Measurements from ENCODE around the gene RFTN1. TPM values are rescaled to one million over a fixed set of nuclear protein-coding genes. Genes with fewer than 3 reads are reported as not detected.

Gene RFTN1
- total RNA-seq, 1 donor from 2014 or later, result 0.92 TPM

DNA sequence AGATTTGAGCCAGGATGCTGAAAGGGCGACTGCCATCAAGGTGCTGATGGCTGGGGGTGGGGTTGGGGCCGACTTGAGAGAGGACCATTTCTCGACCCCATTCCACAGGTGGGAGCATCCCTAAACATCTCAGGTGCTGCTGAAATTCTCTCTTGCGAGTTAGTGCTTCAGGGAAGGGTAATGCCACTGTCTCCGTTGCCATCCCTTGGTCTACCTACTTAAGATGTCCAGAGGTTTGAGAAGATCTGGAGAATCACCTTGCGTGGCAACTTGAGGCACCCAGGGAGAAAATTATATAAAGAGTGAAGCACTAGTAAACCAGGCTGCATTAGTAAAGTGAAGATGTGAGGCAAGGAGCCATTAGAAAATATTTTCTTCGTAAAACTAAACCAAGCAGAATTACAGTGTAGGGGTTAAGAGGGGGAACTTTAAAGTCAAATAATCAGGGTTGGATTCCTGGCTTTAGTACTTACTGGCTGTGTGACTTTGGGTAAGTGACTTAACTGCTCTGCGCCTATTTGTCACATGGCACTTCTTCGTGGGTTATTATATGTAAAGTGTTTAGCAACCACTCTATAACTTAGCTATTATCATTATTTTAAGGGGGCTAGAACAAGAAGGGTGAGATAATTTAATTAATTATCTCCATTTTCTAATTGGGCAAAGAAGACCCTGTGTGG lies 662 bp upstream of the RFTN1 start:
- H3K27me3 Mint-ChIP-seq (ENCODE audit: insufficient read depth, low read depth), result peaks cover 30% of the 10 kb centered on the region
- H3K36me3 Mint-ChIP-seq, result no peaks in the 10 kb centered on the region

DNA sequence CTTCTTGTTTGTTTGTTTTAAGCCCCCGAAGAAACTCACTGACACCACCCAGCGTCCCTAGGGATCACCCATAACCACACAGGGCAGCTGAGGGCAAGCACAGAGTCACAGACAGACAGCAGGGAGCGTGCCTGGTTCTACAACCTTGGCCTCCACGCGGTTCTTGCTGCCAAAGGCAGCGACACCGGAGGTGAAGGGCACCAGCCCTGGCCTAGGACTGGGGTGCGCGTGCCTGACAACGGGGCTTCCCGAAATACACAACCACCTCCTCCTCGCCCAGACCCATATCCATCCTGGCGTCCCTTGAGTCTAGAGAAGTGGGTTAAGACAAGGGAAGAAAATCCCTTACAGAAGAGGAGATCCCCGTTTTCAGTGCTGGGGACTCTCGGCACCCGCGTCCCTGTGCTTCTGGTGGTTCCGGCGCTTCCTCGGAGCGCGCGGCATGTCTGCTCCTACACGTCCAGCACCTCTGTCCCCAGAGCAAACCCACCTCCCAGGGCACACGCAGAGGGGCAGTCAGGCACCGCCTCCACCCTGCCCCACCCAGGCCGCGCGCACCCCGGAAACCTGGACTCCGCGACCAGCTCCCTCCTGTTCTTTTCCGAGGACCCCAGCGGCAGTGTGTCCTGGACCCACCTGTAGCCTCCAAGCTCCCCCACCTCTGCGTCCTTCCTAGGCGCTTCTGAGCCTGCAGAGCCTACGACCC lies 911 bp downstream of the RFTN1 start:
- Histone ChIP-seq H3F3A (ENCODE audit: low read depth) (peaks cover 9% of the 10 kb centered on the region), H3K9me3 (ENCODE audit: low read depth) (no peaks in the 10 kb centered on the region), H4K20me1 (ENCODE audit: low read depth) (no peaks in the 10 kb centered on the region), H3K4me1 (peaks cover 21% of the 10 kb centered on the region), H3K27me3 (peaks cover 61% of the 10 kb centered on the region), H3K79me2 (ENCODE audit: low read depth) (no peaks in the 10 kb centered on the region), H3K36me3 (no peaks in the 10 kb centered on the region), H3K9ac (no peak overlapping the region), H3K4me3 (peak overlapping the region; percentile 78), H2AFZ (replicated peaks) (peak overlapping the region; percentile 99), H3K27ac (no peak overlapping the region), H3K4me2 (peak overlapping the region; percentile 99)
- peak overlapping the region; percentile 86 for H3K4me3 Mint-ChIP-seq
- peak; percentile 32 for DNase-seq (ENCODE audit: low spot score)
- H3K27ac Mint-ChIP-seq, result no peak overlapping the region
- H3K9me3 Mint-ChIP-seq, result peaks cover 1% of the 10 kb centered on the region
- H3K27me3 Mint-ChIP-seq (ENCODE audit: insufficient read depth, low read depth), result peaks cover 31% of the 10 kb centered on the region
- peaks cover 48% of the 10 kb centered on the region for H3K4me1 Mint-ChIP-seq
- no peaks in the 10 kb centered on the region for H3K36me3 Mint-ChIP-seq
- TF ChIP-seq EZH2phosphoT487 (IDR thresholded peaks at IDR 0.05) (peak; percentile 59), EZH2 (IDR thresholded peaks at IDR 0.05) (no peak)

More for the DNA sequence above, 662 bp upstream of the RFTN1 start:
- Histone ChIP-seq H3F3A (ENCODE audit: low read depth) (peaks cover 9% of the 10 kb centered on the region), H3K27me3 (peaks cover 59% of the 10 kb centered on the region), H3K4me1 (peaks cover 21% of the 10 kb centered on the region), H3K9ac (no peak overlapping the region), H3K9me3 (ENCODE audit: low read depth) (no peaks in the 10 kb centered on the region), H3K79me2 (ENCODE audit: low read depth) (no peaks in the 10 kb centered on the region), H3K4me2 (peak overlapping the region; percentile 99), H3K27ac (no peak overlapping the region), H3K4me3 (peak overlapping the region; percentile 78), H3K36me3 (no peaks in the 10 kb centered on the region), H2AFZ (replicated peaks) (peak overlapping the region; percentile 99), H4K20me1 (ENCODE audit: low read depth) (no peaks in the 10 kb centered on the region)
- H3K27ac Mint-ChIP-seq, result no peak overlapping the region
- H3K4me1 Mint-ChIP-seq, result peaks cover 39% of the 10 kb centered on the region
- TF ChIP-seq EZH2phosphoT487 (IDR thresholded peaks at IDR 0.05) (no peak), EZH2 (IDR thresholded peaks at IDR 0.05) (peak; percentile 20)
- TF ChIP-seq, protein P1, sequence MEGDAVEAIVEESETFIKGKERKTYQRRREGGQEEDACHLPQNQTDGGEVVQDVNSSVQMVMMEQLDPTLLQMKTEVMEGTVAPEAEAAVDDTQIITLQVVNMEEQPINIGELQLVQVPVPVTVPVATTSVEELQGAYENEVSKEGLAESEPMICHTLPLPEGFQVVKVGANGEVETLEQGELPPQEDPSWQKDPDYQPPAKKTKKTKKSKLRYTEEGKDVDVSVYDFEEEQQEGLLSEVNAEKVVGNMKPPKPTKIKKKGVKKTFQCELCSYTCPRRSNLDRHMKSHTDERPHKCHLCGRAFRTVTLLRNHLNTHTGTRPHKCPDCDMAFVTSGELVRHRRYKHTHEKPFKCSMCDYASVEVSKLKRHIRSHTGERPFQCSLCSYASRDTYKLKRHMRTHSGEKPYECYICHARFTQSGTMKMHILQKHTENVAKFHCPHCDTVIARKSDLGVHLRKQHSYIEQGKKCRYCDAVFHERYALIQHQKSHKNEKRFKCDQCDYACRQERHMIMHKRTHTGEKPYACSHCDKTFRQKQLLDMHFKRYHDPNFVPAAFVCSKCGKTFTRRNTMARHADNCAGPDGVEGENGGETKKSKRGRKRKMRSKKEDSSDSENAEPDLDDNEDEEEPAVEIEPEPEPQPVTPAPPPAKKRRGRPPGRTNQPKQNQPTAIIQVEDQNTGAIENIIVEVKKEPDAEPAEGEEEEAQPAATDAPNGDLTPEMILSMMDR (IDR thresholded peaks at IDR 0.05), result no peak
- DNase-seq (ENCODE audit: low spot score), result no peak
- no peaks in the 10 kb centered on the region for H3K9me3 Mint-ChIP-seq
- H3K4me3 Mint-ChIP-seq, result peak overlapping the region; percentile 82

DNA sequence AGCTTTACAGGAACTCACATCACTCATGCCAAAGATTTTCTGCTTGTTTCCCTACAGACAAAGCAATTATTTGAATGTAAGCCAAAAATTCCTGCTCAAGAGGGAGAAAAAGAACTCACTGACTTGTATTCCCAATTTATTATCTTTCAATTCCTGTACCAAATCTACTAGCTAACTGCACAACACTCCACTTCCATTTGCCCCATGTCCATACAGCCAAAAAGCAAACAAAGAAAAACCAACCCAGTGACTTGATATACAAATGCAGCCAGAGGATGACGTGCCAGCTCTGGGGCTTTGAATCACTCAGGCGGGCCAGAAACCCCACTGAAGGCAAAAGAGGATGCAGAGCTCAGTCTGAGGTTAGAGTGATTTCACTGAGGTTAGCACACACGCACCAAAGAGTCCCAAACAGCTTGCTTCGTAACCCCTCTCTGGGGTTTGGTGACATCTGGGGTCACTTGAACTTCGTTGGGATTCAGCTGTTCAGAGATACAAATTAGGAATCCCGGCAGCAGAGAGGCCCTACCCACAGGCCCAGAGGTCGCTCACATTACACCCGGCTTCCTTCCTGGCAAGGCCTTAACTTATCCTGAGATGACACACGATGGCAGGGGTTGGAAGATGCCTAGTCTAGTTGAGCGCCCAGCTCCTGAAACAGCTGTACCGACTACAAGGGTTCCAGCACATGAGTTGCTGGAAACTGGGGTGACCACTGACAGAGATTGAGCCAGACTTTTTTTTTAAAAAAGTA lies 1.6 kb downstream of the RFTN1 start:
- Histone ChIP-seq H3K27ac (no peak overlapping the region), H2AFZ (replicated peaks) (no peak overlapping the region), H3K79me2 (ENCODE audit: low read depth) (no peaks in the 10 kb centered on the region), H3K36me3 (no peaks in the 10 kb centered on the region), H4K20me1 (ENCODE audit: low read depth) (no peaks in the 10 kb centered on the region), H3F3A (ENCODE audit: low read depth) (peaks cover 9% of the 10 kb centered on the region), H3K4me2 (peak overlapping the region; percentile 99), H3K9ac (no peak overlapping the region), H3K27me3 (peaks cover 61% of the 10 kb centered on the region), H3K4me1 (peaks cover 19% of the 10 kb centered on the region), H3K4me3 (peak overlapping the region; percentile 78), H3K9me3 (ENCODE audit: low read depth) (no peaks in the 10 kb centered on the region)
- TF ChIP-seq EZH2 (IDR thresholded peaks at IDR 0.05), result no peak
- Mint-ChIP-seq H3K27ac (no peak overlapping the region), H3K9me3 (peaks cover 3% of the 10 kb centered on the region), H3K36me3 (no peaks in the 10 kb centered on the region), H3K27me3 (ENCODE audit: insufficient read depth, low read depth) (peaks cover 31% of the 10 kb centered on the region), H3K4me3 (peak overlapping the region; percentile 86), H3K4me1 (peaks cover 43% of the 10 kb centered on the region)
- DNase-seq (ENCODE audit: low spot score), result peak; percentile 20

DNA sequence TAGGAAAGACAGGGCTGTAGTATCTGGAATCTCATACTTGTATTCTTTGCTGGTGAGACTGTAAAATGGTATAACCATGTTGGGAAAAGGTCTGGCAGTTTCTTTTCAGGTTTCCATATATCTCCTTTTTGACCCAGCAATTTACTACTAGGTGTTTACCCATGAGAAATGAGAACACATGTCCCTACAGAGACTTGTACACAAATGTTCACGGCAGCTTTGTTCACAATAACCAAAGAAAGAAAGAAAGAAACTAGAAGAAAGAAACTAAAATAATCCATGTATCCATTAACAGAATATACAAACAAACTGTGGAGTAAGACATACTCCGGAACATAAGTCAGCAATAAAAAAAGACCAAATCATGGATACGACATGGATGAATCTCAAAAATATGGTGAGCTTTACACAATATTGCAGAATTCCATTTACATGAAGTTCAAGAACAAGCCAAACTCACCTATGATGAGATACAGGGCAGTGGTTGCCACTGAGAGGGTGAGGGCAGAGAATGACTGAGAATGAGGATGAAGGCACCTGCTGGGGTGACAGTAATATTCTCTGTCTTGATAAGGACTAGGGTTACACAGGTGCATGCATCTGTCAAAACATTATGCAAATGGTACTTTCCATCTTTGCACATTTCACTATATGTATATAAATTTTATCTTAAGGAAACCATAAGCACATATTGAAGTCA lies 2.7 kb downstream of the RFTN1 start:
- no peaks in the 10 kb centered on the region for H3K36me3 Mint-ChIP-seq
- Histone ChIP-seq H4K20me1 (ENCODE audit: low read depth) (no peaks in the 10 kb centered on the region), H3F3A (ENCODE audit: low read depth) (peaks cover 9% of the 10 kb centered on the region), H2AFZ (replicated peaks) (no peak overlapping the region), H3K4me1 (peaks cover 11% of the 10 kb centered on the region), H3K79me2 (ENCODE audit: low read depth) (no peaks in the 10 kb centered on the region), H3K4me3 (no peak overlapping the region), H3K9me3 (ENCODE audit: low read depth) (no peaks in the 10 kb centered on the region), H3K27ac (no peak overlapping the region), H3K27me3 (peaks cover 61% of the 10 kb centered on the region), H3K36me3 (no peaks in the 10 kb centered on the region), H3K4me2 (no peak overlapping the region), H3K9ac (no peak overlapping the region)
- TF ChIP-seq EZH2phosphoT487 (IDR thresholded peaks at IDR 0.05) (no peak), EZH2 (IDR thresholded peaks at IDR 0.05) (no peak)
- TF ChIP-seq, protein P1 (IDR thresholded peaks at IDR 0.05), result no peak
- H3K4me1 Mint-ChIP-seq, result peaks cover 32% of the 10 kb centered on the region
- DNase-seq (ENCODE audit: low spot score), result no peak
- H3K9me3 Mint-ChIP-seq, result peaks cover 3% of the 10 kb centered on the region
- H3K27me3 Mint-ChIP-seq (ENCODE audit: insufficient read depth, low read depth), result peaks cover 27% of the 10 kb centered on the region
- no peak overlapping the region for H3K27ac Mint-ChIP-seq
- no peak overlapping the region for H3K4me3 Mint-ChIP-seq
